ENCODE results near the gene IFNLR1. TPM values are rescaled to one million over a fixed set of nuclear protein-coding genes. Genes with fewer than 3 reads are reported as not detected.

Gene IFNLR1
- total RNA-seq, 1 experiment from 2014 or later, result 9.6 TPM

GRCh38 chr1:24147816-24148215 lies 39.3 kb downstream of the IFNLR1 start:
- Histone ChIP-seq H3K27me3 (ENCODE audit: insufficient read depth, low read length) (no peaks in the 10 kb centered on the region), H3K14ac (ENCODE audit: insufficient read depth, low read length) (no peak overlapping the region), H4K20me1 (ENCODE audit: control insufficient read depth, insufficient read depth, insufficient read length) (no peaks in the 10 kb centered on the region), H2BK15ac (ENCODE audit: low read depth, low read length) (no peak overlapping the region), H3K79me1 (ENCODE audit: insufficient read depth, low read depth, low read length, poor library complexity, severe bottlenecking) (no peaks in the 10 kb centered on the region), H3K9ac (ENCODE audit: extremely low read depth, insufficient read length, low read length) (no peak overlapping the region), H3K4ac (ENCODE audit: low read depth, low read length) (no peak overlapping the region), H3K4me2 (ENCODE audit: insufficient read depth, insufficient read length, low read length) (no peak overlapping the region), H2BK20ac (ENCODE audit: low read depth, low read length, poor library complexity, severe bottlenecking) (no peak overlapping the region), H2BK5ac (ENCODE audit: insufficient read length, low read length) (no peak overlapping the region), H3T11ph (ENCODE audit: low read length) (no peak overlapping the region), H3K23ac (ENCODE audit: insufficient read length, low read depth, low read length) (no peak overlapping the region), H4K5ac (ENCODE audit: insufficient read length, low read depth, low read length) (no peak overlapping the region), H3K79me2 (ENCODE audit: insufficient read depth, low read length) (no peaks in the 10 kb centered on the region), H3K23me2 (ENCODE audit: insufficient read length, low read depth, low read length, poor library complexity, severe bottlenecking) (peaks cover 5% of the 10 kb centered on the region), H3K56ac (ENCODE audit: insufficient read length, low read depth, low read length) (no peak overlapping the region), H4K91ac (ENCODE audit: insufficient read length, low read depth, low read length) (no peak overlapping the region), H3K27ac (ENCODE audit: insufficient read length, low read depth, low read length) (no peak overlapping the region), H4K8ac (replicated peaks; ENCODE audit: insufficient read length, low read depth, low read length) (no peak overlapping the region), H2BK120ac (ENCODE audit: low read depth, low read length, poor library complexity, severe bottlenecking) (no peak overlapping the region), H3K4me1 (ENCODE audit: insufficient read depth, low read length) (0 out of 2 replicates have a peak, but pooled peaks cover 2% of the 10 kb centered on the region), H2BK12ac (ENCODE audit: insufficient read length, low read depth, low read length) (no peak overlapping the region), H3K9me3 (ENCODE audit: control insufficient read depth, low read depth, low read length) (no peaks in the 10 kb centered on the region), H2AFZ (ENCODE audit: low read length) (no peak overlapping the region), H2AK5ac (ENCODE audit: insufficient read length, low read length) (no peak overlapping the region), H3K18ac (ENCODE audit: insufficient read length, low read depth, low read length) (no peak overlapping the region)
- Mint-ChIP-seq H3K27ac (no peak overlapping the region), H3K36me3 (ENCODE audit: insufficient read depth in 1 of 3, low read depth in 3 of 3) (no peaks in the 10 kb centered on the region), H3K4me1 (peaks cover 24 to 32% of the 10 kb centered on the region in 2 experiments), H3K4me3 (no peak overlapping the region), H3K27me3 (ENCODE audit: low read depth) (peaks cover 4% of the 10 kb centered on the region), H3K9me3 (no peaks in the 10 kb centered on the region; a peak in 1 of 5 replicates)
- WGBS (ENCODE audit: extremely low coverage, insufficient read length, low lambda C conversion rate), result no CpG with 5 or more reads among the region's 6 CpGs
- DNase-seq, result no peak
- no peak for TF ChIP-seq CTCF (conservative IDR thresholded peaks at IDR 0.05)

Measured in H9 (cell line).